Measurements from ENCODE around the gene KIF26B. TPM values are rescaled to one million over a fixed set of nuclear protein-coding genes. Genes with fewer than 3 reads are reported as not detected.

KIF26B gene
- total RNA-seq, 2 donors from 2014 or later, result 0.78 to 4.6 TPM

DNA sequence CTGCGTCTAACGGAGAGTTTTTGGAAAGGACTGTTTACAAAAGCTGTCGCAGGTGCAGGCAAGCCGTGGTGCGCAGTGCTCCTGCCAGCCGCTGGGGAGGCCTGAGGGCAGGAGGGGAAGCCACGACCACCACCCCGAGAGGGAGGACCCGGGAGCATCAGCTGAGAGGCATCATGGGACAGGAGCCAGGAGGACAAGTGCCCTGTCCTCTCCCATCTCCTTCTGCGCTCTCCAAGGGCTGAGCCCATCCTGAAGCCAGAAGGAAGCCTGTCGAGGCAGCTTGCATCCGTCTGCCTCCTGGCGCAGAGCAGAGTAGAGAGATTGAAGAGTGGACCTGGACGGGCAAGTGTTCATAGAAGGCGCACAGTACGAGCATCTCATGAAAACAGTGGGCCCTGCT, 310.9 kb downstream of the KIF26B start:
- no peaks in the 10 kb centered on the region for H3K27me3 ChIP-seq
- no peaks in the 10 kb centered on the region for H3K36me3 ChIP-seq (replicated peaks in 1 of 2; ENCODE audit: insufficient read depth in 1 of 2, low read depth in 2 of 2)
- intact Hi-C loops (cut with DNase I), result no loop called here
- DNase-seq (no peak), ATAC-seq (no peak)
- WGBS, 2 donors, result 70 to 75% methylated on average over 13 to 16 of the region's 16 CpGs
- H3K27ac ChIP-seq, result no peak overlapping the region
- H3K4me1 ChIP-seq, result no peaks in the 10 kb centered on the region
- TF ChIP-seq, protein P1, sequence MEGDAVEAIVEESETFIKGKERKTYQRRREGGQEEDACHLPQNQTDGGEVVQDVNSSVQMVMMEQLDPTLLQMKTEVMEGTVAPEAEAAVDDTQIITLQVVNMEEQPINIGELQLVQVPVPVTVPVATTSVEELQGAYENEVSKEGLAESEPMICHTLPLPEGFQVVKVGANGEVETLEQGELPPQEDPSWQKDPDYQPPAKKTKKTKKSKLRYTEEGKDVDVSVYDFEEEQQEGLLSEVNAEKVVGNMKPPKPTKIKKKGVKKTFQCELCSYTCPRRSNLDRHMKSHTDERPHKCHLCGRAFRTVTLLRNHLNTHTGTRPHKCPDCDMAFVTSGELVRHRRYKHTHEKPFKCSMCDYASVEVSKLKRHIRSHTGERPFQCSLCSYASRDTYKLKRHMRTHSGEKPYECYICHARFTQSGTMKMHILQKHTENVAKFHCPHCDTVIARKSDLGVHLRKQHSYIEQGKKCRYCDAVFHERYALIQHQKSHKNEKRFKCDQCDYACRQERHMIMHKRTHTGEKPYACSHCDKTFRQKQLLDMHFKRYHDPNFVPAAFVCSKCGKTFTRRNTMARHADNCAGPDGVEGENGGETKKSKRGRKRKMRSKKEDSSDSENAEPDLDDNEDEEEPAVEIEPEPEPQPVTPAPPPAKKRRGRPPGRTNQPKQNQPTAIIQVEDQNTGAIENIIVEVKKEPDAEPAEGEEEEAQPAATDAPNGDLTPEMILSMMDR (IDR thresholded peaks at IDR 0.05), result no peak
- no peak for TF ChIP-seq POLR2A (IDR thresholded peaks at IDR 0.05)
- H3K9me3 ChIP-seq, result no peaks in the 10 kb centered on the region
- H3K4me3 ChIP-seq, result no peak overlapping the region

DNA sequence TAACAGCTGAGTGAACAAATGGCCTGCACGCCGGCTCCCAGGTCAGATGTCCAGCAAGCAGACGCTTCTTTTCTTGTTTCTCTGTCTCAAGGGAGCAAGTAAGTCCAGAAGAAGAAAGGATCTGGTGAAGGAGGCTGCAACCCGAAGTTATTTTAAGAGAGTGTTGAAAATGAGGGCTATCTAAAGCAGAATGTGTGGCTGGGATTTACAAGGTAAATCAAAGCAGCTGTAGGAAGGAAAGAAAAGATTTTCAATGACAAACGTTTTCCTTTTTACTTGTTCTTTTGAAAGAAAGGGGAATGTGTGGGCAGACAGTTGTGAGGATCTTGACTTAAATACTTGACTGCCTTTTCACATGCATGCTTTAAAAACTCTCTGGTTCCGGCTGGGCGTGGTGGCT, 311.5 kb downstream of the KIF26B start:
- Histone ChIP-seq H3K27me3 (no peaks in the 10 kb centered on the region), H3K4me3 (no peak overlapping the region), H3K4me1 (no peaks in the 10 kb centered on the region), H3K27ac (no peak overlapping the region), H3K36me3 (replicated peaks in 1 of 2; ENCODE audit: insufficient read depth in 1 of 2, low read depth in 2 of 2) (no peaks in the 10 kb centered on the region), H3K9me3 (no peaks in the 10 kb centered on the region)
- intact Hi-C loops (cut with DNase I), result no loop called here
- no peak for DNase-seq
- no peak for TF ChIP-seq POLR2A (IDR thresholded peaks at IDR 0.05)
- TF ChIP-seq, protein P1 (IDR thresholded peaks at IDR 0.05), result no peak
- no peak for ATAC-seq
- 55 to 58% methylated on average over 7 of the region's 7 CpGs for WGBS, 2 donors

DNA sequence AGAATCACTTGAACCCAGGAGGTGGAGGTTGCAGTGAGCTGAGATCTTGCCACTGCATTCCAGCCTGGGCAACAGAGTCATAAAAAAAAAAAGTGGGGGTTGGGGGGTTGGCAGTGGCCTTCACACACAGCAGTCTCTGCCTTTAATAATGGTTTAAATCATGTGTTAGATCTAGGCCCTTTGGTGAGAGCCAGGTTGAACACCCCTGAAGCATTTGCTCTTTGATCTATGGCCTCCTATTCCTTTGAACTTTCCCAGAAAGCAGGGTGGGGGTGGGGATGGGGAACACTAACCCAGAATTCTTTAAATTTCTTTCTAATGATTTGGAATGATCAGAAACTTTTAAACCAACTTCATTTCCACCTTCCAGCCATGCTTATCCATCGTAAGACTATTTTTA, 313.0 kb downstream of the KIF26B start:
- Histone ChIP-seq H3K27me3 (no peaks in the 10 kb centered on the region), H3K4me1 (no peaks in the 10 kb centered on the region), H3K36me3 (replicated peaks in 1 of 2; ENCODE audit: insufficient read depth in 1 of 2, low read depth in 2 of 2) (no peaks in the 10 kb centered on the region), H3K27ac (no peak overlapping the region), H3K9me3 (no peaks in the 10 kb centered on the region), H3K4me3 (no peak overlapping the region)
- DNase-seq (no peak), ATAC-seq (no peak)
- 70 to 96% methylated on average over 1 of the region's 1 CpG for WGBS, 2 donors
- no peak for TF ChIP-seq POLR2A (IDR thresholded peaks at IDR 0.05)
- TF ChIP-seq, protein P1 (IDR thresholded peaks at IDR 0.05), result no peak
- intact Hi-C loops (cut with DNase I), result no loop called here

DNA sequence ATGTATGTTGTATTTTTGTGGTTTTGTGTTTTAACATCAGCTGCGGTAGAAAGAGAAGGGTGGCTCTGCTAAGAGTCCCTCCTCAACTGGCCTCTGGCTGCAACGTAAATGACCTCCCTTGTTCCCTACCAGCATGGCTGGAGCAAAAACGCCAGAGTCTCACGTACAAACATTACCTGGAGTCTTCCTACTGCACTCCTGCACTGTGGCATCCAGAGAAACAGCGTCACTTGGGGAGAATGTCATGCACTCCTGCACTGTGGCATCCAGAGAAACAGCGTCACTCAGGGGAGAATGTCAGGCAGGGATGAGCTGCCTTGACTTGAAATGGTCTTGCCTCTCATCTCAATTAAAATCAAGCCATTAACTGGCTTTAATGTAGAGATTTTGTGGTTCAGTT, 314.2 kb downstream of the KIF26B start:
- DNase-seq, result no peak
- Histone ChIP-seq H3K4me1 (no peaks in the 10 kb centered on the region), H3K36me3 (replicated peaks in 1 of 2; ENCODE audit: insufficient read depth in 1 of 2, low read depth in 2 of 2) (no peaks in the 10 kb centered on the region), H3K27me3 (no peaks in the 10 kb centered on the region), H3K4me3 (no peak overlapping the region), H3K27ac (no peak overlapping the region), H3K9me3 (no peaks in the 10 kb centered on the region)
- TF ChIP-seq, protein P1 (IDR thresholded peaks at IDR 0.05), result no peak
- no peak for TF ChIP-seq POLR2A (IDR thresholded peaks at IDR 0.05)
- no peak for ATAC-seq
- 57 to 61% methylated on average over 6 of the region's 6 CpGs for WGBS, 2 donors
- intact Hi-C loops (cut with DNase I), result no loop called here

DNA sequence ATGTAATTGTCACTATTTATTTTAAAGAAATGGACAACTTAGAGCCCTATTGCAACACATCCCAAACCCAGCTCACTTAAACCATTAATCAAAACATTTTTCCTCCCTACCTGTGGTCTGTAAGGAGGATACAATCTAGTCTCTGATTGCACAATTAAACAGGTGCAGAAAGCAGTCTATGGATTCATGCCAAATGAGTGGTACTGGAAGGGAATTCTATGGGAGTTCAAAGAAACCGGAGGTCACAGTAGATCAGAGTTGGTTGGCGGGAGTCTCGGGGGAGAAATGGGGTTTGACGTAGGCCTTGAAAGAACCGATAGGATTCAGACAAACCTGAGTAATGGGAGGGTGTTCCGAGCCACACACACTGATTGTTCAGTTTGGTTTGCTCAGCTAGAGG, 314.9 kb downstream of the KIF26B start:
- intact Hi-C loops (cut with DNase I), result no loop called here
- H3K4me3 ChIP-seq, result no peak overlapping the region
- H3K4me1 ChIP-seq, result no peaks in the 10 kb centered on the region
- no peak for DNase-seq
- no peak overlapping the region for H3K27ac ChIP-seq
- 74 to 78% methylated on average over 6 of the region's 6 CpGs for WGBS, 2 donors
- H3K27me3 ChIP-seq, result no peaks in the 10 kb centered on the region
- no peak for ATAC-seq
- TF ChIP-seq, protein P1 (IDR thresholded peaks at IDR 0.05), result no peak
- TF ChIP-seq POLR2A (IDR thresholded peaks at IDR 0.05), result no peak
- no peaks in the 10 kb centered on the region for H3K36me3 ChIP-seq (replicated peaks in 1 of 2; ENCODE audit: insufficient read depth in 1 of 2, low read depth in 2 of 2)
- H3K9me3 ChIP-seq, result no peaks in the 10 kb centered on the region

Data from body of pancreas (tissue), 4 donors.